HG02571 (cell line): Measurements from ENCODE around the gene ZGLP1.

Experiments
- ATAC-seq: cut with Tn5 transposase; IDR thresholded peaks from one replicate; pipeline ENCODE4 v1.9.1; 2021; ENCODE audit warnings: mild to moderate bottlenecking, moderate library complexity; ENCODE audit not compliant: unreplicated experiment

Gene ZGLP1

DNA sequence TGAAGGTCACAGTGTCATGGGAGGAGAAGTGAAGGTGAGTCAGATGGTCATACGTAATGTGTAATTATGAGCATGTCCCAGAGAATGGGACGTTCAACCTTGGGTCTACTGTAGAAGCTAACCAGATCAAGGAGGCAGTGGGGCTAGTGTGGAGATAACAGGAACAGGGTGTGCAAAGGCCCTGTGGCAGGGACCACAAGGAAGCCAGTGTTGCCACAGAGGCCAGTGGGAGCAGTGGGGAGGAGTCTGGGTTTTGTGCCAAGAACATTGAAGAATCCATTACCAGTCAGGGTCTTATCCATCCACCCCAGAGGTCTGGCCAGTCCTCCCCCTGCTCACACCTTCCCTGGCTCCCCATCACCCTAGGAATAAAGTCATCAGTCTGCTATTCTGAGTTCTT is 54.3 kb downstream of the ZGLP1 start:
- no peak for ATAC-seq
